SK-N-MC (cell line): Measurements from ENCODE around the gene KCNMB4.
"Not testable (repeated sequence)": the region's sequence is repeated elsewhere in the genome, so short reads cannot be mapped to it uniquely, and the experiment has no call there.

Source experiments
- DNase-seq: peaks from one replicate; pipeline ENCODE4 v3.0.0-alpha.2; 2011; ENCODE audit warnings: low read depth, low spot score
- H3K27ac ChIP-seq: fragments of 200-600 bp; sonication (generic); 2 replicates; pipeline ENCODE4 v1.5.1; 2016; ENCODE audit warnings: mixed run types
- H3K36me3 ChIP-seq: fragments of 200-600 bp; sonication (generic); 2 replicates; pipeline ENCODE4 v1.6.1; 2017; ENCODE audit warnings: antibody characterized with exemption, low read length, mixed read lengths; ENCODE audit not compliant: insufficient read depth
- H3K4me3 ChIP-seq: fragments of 200-600 bp; sonication (generic); 2 replicates; pipeline ENCODE4 v1.5.1; 2016
- H3K9ac ChIP-seq: fragments of 200-600 bp; sonication (generic); 2 replicates; pipeline ENCODE4 v1.8.0; 2017; ENCODE audit warnings: mixed run types, mixed read lengths; ENCODE audit not compliant: insufficient read length
- H3K9me3 ChIP-seq: fragments of 200-600 bp; sonication (generic); 2 replicates; pipeline ENCODE4 v1.6.1; 2017; ENCODE audit warnings: low read depth, mild to moderate bottlenecking, antibody characterized with exemption, low read length, moderate library complexity, mixed read lengths
- EZH2 ChIP-seq: fragments of 200-600 bp; sonication (generic); IDR thresholded peaks from one replicate; pipeline ENCODE4 v1.6.1; 2017; ENCODE audit warnings: antibody characterized with exemption
- FOXP2 ChIP-seq: optimal IDR thresholded peaks from 2 replicates; pipeline ENCODE3; 2011; ENCODE audit warnings: mild to moderate bottlenecking, moderate library complexity; ENCODE audit not compliant: insufficient read depth; ENCODE audit errors: extremely low read length, control extremely low read depth
- POLR2AphosphoS5 ChIP-seq: IDR thresholded peaks from 2 replicates; pipeline ENCODE4 v1.6.1; 2012; ENCODE audit warnings: mild to moderate bottlenecking, low read depth, low read length, borderline replicate concordance

KCNMB4 gene

GRCh38 chr12:70389678-70390077, 23.6 kb downstream of the KCNMB4 start:
- Histone ChIP-seq H3K27ac (no peak overlapping the region), H3K36me3 (no peaks in the 10 kb centered on the region), H3K4me3 (no peak overlapping the region), H3K9me3 (no peaks in the 10 kb centered on the region), H3K9ac (no peak overlapping the region)
- DNase-seq: no peak
- TF ChIP-seq EZH2: no peak
- no peak for TF ChIP-seq FOXP2
- no peak for TF ChIP-seq POLR2AphosphoS5

GRCh38 chr12:70392631-70393030, 26.5 kb downstream of the KCNMB4 start:
- H3K36me3 ChIP-seq, DNase-seq, H3K27ac ChIP-seq, H3K9ac ChIP-seq, H3K9me3 ChIP-seq, H3K4me3 ChIP-seq: not testable (repeated sequence)

- TF ChIP-seq EZH2 (no peak), POLR2AphosphoS5 (no peak), FOXP2 (no peak)
- Histone ChIP-seq H3K9ac (no peak overlapping the region), H3K4me3 (no peak overlapping the region), H3K9me3 (no peaks in the 10 kb centered on the region), H3K27ac (no peak overlapping the region), H3K36me3 (no peaks in the 10 kb centered on the region)
- no peak for DNase-seq
Observed at GRCh38 chr12:70393787-70394499, 27.9 kb downstream of the KCNMB4 start.

GRCh38 chr12:70398002-70398401, 31.9 kb downstream of the KCNMB4 start:
- H3K27ac ChIP-seq: no peak overlapping the region
- peaks cover 5% of the 10 kb centered on the region; the same call in 1 of the 2 replicates for H3K36me3 ChIP-seq
- TF ChIP-seq EZH2: no peak
- no peak for TF ChIP-seq FOXP2
- TF ChIP-seq POLR2AphosphoS5: no peak
- DNase-seq: no peak
- H3K9ac ChIP-seq: no peak overlapping the region
- no peaks in the 10 kb centered on the region for H3K9me3 ChIP-seq
- no peak overlapping the region for H3K4me3 ChIP-seq

- DNase-seq: no peak
- H3K4me3 ChIP-seq: no peak overlapping the region
- H3K9ac ChIP-seq: no peak overlapping the region
- TF ChIP-seq FOXP2 (no peak), EZH2 (no peak), POLR2AphosphoS5 (no peak)
- peaks cover 5% of the 10 kb centered on the region; the same call in 1 of the 2 replicates for H3K36me3 ChIP-seq
- no peak overlapping the region for H3K27ac ChIP-seq
- no peaks in the 10 kb centered on the region for H3K9me3 ChIP-seq
Observed at GRCh38 chr12:70398862-70399261, 32.8 kb downstream of the KCNMB4 start.

- Histone ChIP-seq H3K27ac (no peak overlapping the region), H3K36me3 (peaks cover 5% of the 10 kb centered on the region; the same call in 1 of the 2 replicates), H3K9me3 (no peaks in the 10 kb centered on the region), H3K4me3 (no peak overlapping the region), H3K9ac (no peak overlapping the region)
- TF ChIP-seq EZH2 (no peak), FOXP2 (no peak), POLR2AphosphoS5 (no peak)
- DNase-seq: no peak
Observed at GRCh38 chr12:70399311-70399710, 33.2 kb downstream of the KCNMB4 start.

- no peak for DNase-seq
- TF ChIP-seq EZH2: no peak
- no peak for TF ChIP-seq POLR2AphosphoS5
- no peak for TF ChIP-seq FOXP2
- no peak overlapping the region for H3K4me3 ChIP-seq
- H3K9me3 ChIP-seq: no peaks in the 10 kb centered on the region
- no peak overlapping the region for H3K27ac ChIP-seq
- H3K9ac ChIP-seq: no peak overlapping the region
- H3K36me3 ChIP-seq: peaks cover 5% of the 10 kb centered on the region; the same call in 1 of the 2 replicates
Observed at GRCh38 chr12:70400124-70400523, 34.0 kb downstream of the KCNMB4 start.

- TF ChIP-seq POLR2AphosphoS5 (no peak), EZH2 (no peak), FOXP2 (no peak)
- no peak overlapping the region for H3K9ac ChIP-seq
- no peak overlapping the region for H3K27ac ChIP-seq
- H3K4me3 ChIP-seq: no peak overlapping the region
- DNase-seq: no peak
- H3K9me3 ChIP-seq: no peaks in the 10 kb centered on the region
- H3K36me3 ChIP-seq: peaks cover 5% of the 10 kb centered on the region; the same call in 1 of the 2 replicates
Observed at GRCh38 chr12:70402597-70402996, 36.5 kb downstream of the KCNMB4 start.

GRCh38 chr12:70403826-70404225, 37.7 kb downstream of the KCNMB4 start:
- no peaks in the 10 kb centered on the region for H3K9me3 ChIP-seq

More at GRCh38 chr12:70403826-70404225, 37.7 kb downstream of the KCNMB4 start:
- H3K27ac ChIP-seq: no peak overlapping the region
- no peak for DNase-seq
- no peak overlapping the region for H3K9ac ChIP-seq
- no peak for TF ChIP-seq EZH2
- TF ChIP-seq FOXP2: no peak
- TF ChIP-seq POLR2AphosphoS5: no peak
- peaks cover 5% of the 10 kb centered on the region; the same call in 1 of the 2 replicates for H3K36me3 ChIP-seq
- no peak overlapping the region for H3K4me3 ChIP-seq
